SK-N-SH (cell line): ENCODE data around the gene SRSF12. TPM values are rescaled to one million over a fixed set of nuclear protein-coding genes. Genes with fewer than 3 reads are reported as not detected.

ENCODE experiments used
- CTCF ChIA-PET: fragments of 300-600, 350-600 bp; formaldehyde crosslinking; extraction: SDS; loops from one replicate; lab custom pipeline; 2021; lab: Yijun Ruan, JAX
- POLR2A ChIA-PET: fragments of 350-600 bp; sonication (Branson Sonifier 250); formaldehyde crosslinking; extraction: SDS; loops from one replicate; lab custom pipeline; 2020; ENCODE audit warnings: antibody characterized with exemption, inconsistent platforms; lab: Yijun Ruan, JAX
- DNase-seq: peaks from one replicate; pipeline ENCODE4 v3.0.0; 2012
- H2AFZ ChIP-seq: fragments of 200-600 bp; sonication (generic); 2 replicates; pipeline ENCODE4 v1.8.1; 2016; ENCODE audit warnings: antibody characterized with exemption, mild to moderate bottlenecking, low read depth
- H3F3A ChIP-seq: fragments of 200-600 bp; sonication (generic); replicated peaks from 2 replicates; pipeline ENCODE3; 2016; ENCODE audit warnings: antibody characterized with exemption, mild to moderate bottlenecking; ENCODE audit not compliant: insufficient read depth
- H3K27ac ChIP-seq, 2 experiments: fragments of 200-500 bp in 1 of 2; fragments of 200-600 bp in 1 of 2; sonication (Bioruptor generic) in 1 of 2; sonication (generic), shearing (Covaris generic) in 1 of 2; 2 replicates each; pipeline versions ENCODE4 v1.5.1 to v1.6.1; 2014 to 2016; ENCODE audit warnings: low read depth in 2 of 2, inconsistent platforms in 1 of 2, low read length in 1 of 2, mild to moderate bottlenecking in 1 of 2, mixed read lengths in 1 of 2
- H3K27me3 ChIP-seq: fragments of 200-600 bp; sonication (generic), shearing (Covaris generic); 2 replicates; pipeline ENCODE4 v1.6.1; 2016; ENCODE audit warnings: mixed run types; ENCODE audit not compliant: insufficient read depth
- H3K36me3 ChIP-seq, 2 experiments: fragments of 200-500 bp in 1 of 2; fragments of 200-600 bp in 1 of 2; sonication (Bioruptor generic) in 1 of 2; sonication (generic) in 1 of 2; replicated peaks in 1 of 2; 2 replicates each; pipeline versions ENCODE3 to v1.5.1; 2014 to 2016; ENCODE audit warnings: low read length in 1 of 2, mild to moderate bottlenecking in 1 of 2; ENCODE audit not compliant: insufficient read depth in 2 of 2, control insufficient read depth in 1 of 2
- H3K4me1 ChIP-seq, 2 experiments: fragments of 200-500 bp in 1 of 2; fragments of 200-600 bp in 1 of 2; sonication (Bioruptor generic) in 1 of 2; sonication (generic), shearing (Covaris generic) in 1 of 2; 2 replicates each; pipeline versions ENCODE4 v1.5.1 to v1.6.1; 2014 to 2016; ENCODE audit warnings: low read depth in 1 of 2, low read length in 1 of 2, mixed run types in 1 of 2; ENCODE audit not compliant: insufficient read depth in 2 of 2, control insufficient read depth in 1 of 2
- H3K4me2 ChIP-seq: fragments of 200-600 bp; sonication (generic), shearing (Covaris generic); 2 replicates; pipeline ENCODE4 v1.6.1; 2017; ENCODE audit warnings: mixed run types
- H3K4me3 ChIP-seq, 2 experiments: fragments of 200-500 bp in 1 of 2; fragments of 200-600 bp in 1 of 2; sonication (Bioruptor generic) in 1 of 2; sonication (generic), shearing (Covaris generic) in 1 of 2; 2 replicates each; pipeline versions ENCODE4 v1.5.1 to v1.8.1; 2014 to 2016; ENCODE audit warnings: low read depth in 2 of 2, inconsistent platforms in 1 of 2, low read length in 1 of 2, mild to moderate bottlenecking in 1 of 2, mixed read lengths in 1 of 2, moderate library complexity in 1 of 2
- H3K79me2 ChIP-seq: fragments of 200-600 bp; sonication (generic); 2 replicates; pipeline ENCODE4 v1.8.1; 2017; ENCODE audit warnings: mild to moderate bottlenecking; ENCODE audit not compliant: insufficient read depth
- H3K9ac ChIP-seq: fragments of 200-600 bp; sonication (generic); 2 replicates; pipeline ENCODE4 v1.6.1; 2017; ENCODE audit warnings: mixed run types
- H3K9me2 ChIP-seq: fragments of 200-600 bp; sonication (generic); 2 replicates; pipeline ENCODE4 v1.6.1; 2017; ENCODE audit warnings: mixed run types
- H3K9me3 ChIP-seq: fragments of 200-600 bp; sonication (generic); 2 replicates; pipeline ENCODE4 v1.6.1; 2017; ENCODE audit warnings: mixed run types, mild to moderate bottlenecking, moderate library complexity
- H4K20me1 ChIP-seq: fragments of 200-600 bp; sonication (generic); 2 replicates; pipeline ENCODE4 v1.6.1; 2017; ENCODE audit warnings: mild to moderate bottlenecking, mixed run types; ENCODE audit not compliant: insufficient read depth
- CTCF ChIP-seq: fragments of 200-600 bp; sonication (generic); IDR thresholded peaks from 2 replicates; pipeline ENCODE4 v1.6.1; 2017; ENCODE audit warnings: antibody characterized with exemption, mild to moderate bottlenecking, moderate library complexity
- EP300 ChIP-seq, 2 experiments: IDR thresholded peaks; 2 replicates each; pipeline versions ENCODE4 v1.4.0 to v1.6.1; 2012; ENCODE audit warnings: borderline replicate concordance in 1 of 2, low read depth in 1 of 2, low read length in 1 of 2
- EZH2phosphoT487 ChIP-seq: fragments of 200-600 bp; sonication (generic); IDR thresholded peaks from 2 replicates; pipeline ENCODE4 v1.6.1; 2017; ENCODE audit warnings: low read depth, mixed run types, mild to moderate bottlenecking, antibody characterized with exemption, moderate library complexity, borderline replicate concordance
- FOXJ3 ChIP-seq: sonication (generic); formaldehyde crosslinking; IDR thresholded peaks from 2 replicates; pipeline ENCODE4 v1.5.1; 2020; ENCODE audit warnings: mild to moderate bottlenecking, missing genetic modification reagents
- GABPA ChIP-seq: IDR thresholded peaks from 2 replicates; pipeline ENCODE4 v1.4.0; 2012; ENCODE audit warnings: low read depth, mild to moderate bottlenecking
- JUND ChIP-seq: IDR thresholded peaks from 2 replicates; pipeline ENCODE4 v1.4.0; 2012
- MAX ChIP-seq: IDR thresholded peaks from 2 replicates; pipeline ENCODE4 v1.4.0; 2012; ENCODE audit warnings: low read depth
- MXI1 ChIP-seq: IDR thresholded peaks from 2 replicates; pipeline ENCODE4 v1.6.1; 2012; ENCODE audit warnings: mild to moderate bottlenecking, low read depth, low read length, improper control_type of control experiment
- NFIC ChIP-seq: IDR thresholded peaks from 2 replicates; pipeline ENCODE4 v1.4.0; 2012; ENCODE audit warnings: borderline replicate concordance
- PBX3 ChIP-seq: IDR thresholded peaks from 2 replicates; pipeline ENCODE4; 2012
- POLR2AphosphoS5 ChIP-seq: IDR thresholded peaks from 2 replicates; pipeline ENCODE4 v1.6.1; 2012; ENCODE audit warnings: low read depth, low read length
- RCOR1 ChIP-seq: fragments of 150-350 bp; IDR thresholded peaks from 2 replicates; pipeline ENCODE4 v1.6.1; 2017; ENCODE audit warnings: antibody characterized with exemption, low read length
- REST ChIP-seq: IDR thresholded peaks from 2 replicates; pipeline ENCODE4 v1.6.1; 2012; ENCODE audit warnings: mild to moderate bottlenecking, low read depth, low read length, moderate library complexity
- RFX5 ChIP-seq: IDR thresholded peaks from 2 replicates; pipeline ENCODE4 v1.6.1; 2012; ENCODE audit warnings: mild to moderate bottlenecking, improper control_type of control experiment, low read length
- SMC3 ChIP-seq: IDR thresholded peaks from 2 replicates; pipeline ENCODE4 v1.6.1; 2012; ENCODE audit warnings: low read depth, low read length, improper control_type of control experiment
- TCF12 ChIP-seq: IDR thresholded peaks from 2 replicates; pipeline ENCODE4 v1.4.0; 2012
- TEAD4 ChIP-seq: IDR thresholded peaks from 2 replicates; pipeline ENCODE4 v1.4.0; 2012; ENCODE audit warnings: mild to moderate bottlenecking, borderline replicate concordance; ENCODE audit not compliant: insufficient read depth
- ZBTB33 ChIP-seq: IDR thresholded peaks from 2 replicates; pipeline ENCODE4 v1.4.0; 2012; ENCODE audit warnings: low read depth, borderline replicate concordance
- WGBS: methylation state at CpG from one replicate; pipeline ENCODE4 v1.1.6; 2017; ENCODE audit warnings: low lambda C conversion rate; 5-methylcytosine and 5-hydroxymethylcytosine counted together
- polyA plus RNA-seq, 3 experiments: library from polyadenylated mRNA; depleted of rRNA; stranded (reverse); fragments of >200 nt; gene quantifications; 2 replicates each; pipeline ENCODE4 v1.2.3, GENCODE V29; 2012

Gene SRSF12
- polyA plus RNA-seq, 1 of the 3 experiments (the other 2 are of a cell fraction): 1.1 TPM

- Histone ChIP-seq H2AFZ (no peak overlapping the region), H3K36me3 (peaks cover 15 to 49% of the 10 kb centered on the region in 2 experiments), H3K9me2 (no peaks in the 10 kb centered on the region), H3F3A (no peaks in the 10 kb centered on the region), H3K9me3 (no peaks in the 10 kb centered on the region), H3K4me3 (no peak overlapping the region), H3K4me1 (no peaks in the 10 kb centered on the region), H3K79me2 (peaks cover 2% of the 10 kb centered on the region; the same call in 1 of the 2 replicates), H4K20me1 (no peaks in the 10 kb centered on the region), H3K27me3 (no peaks in the 10 kb centered on the region), H3K4me2 (no peak overlapping the region), H3K9ac (no peak overlapping the region), H3K27ac (no peak overlapping the region)
- DNase-seq: no peak
- POLR2A ChIA-PET: no interaction called here
- 96% methylated on average over 4 of the region's 4 CpGs for WGBS
- CTCF ChIA-PET: interaction anchor here (1.4 kb wide), 1 partner anchor 14 kb away, joined by 4 read pairs; no protein-coding TSS in a partner anchor
- TF ChIP-seq TEAD4 (no peak), PBX3 (no peak), FOXJ3 (no peak), JUND (no peak), RFX5 (no peak), ZBTB33 (no peak), POLR2AphosphoS5 (no peak), EZH2phosphoT487 (no peak), MXI1 (no peak), NFIC (no peak), EP300 (IDR thresholded peaks at IDR 0.05; ENCODE audit: borderline replicate concordance in 1 of 2, low read depth in 1 of 2, low read length in 1 of 2) (no peak), SMC3 (no peak), GABPA (no peak), REST (no peak), CTCF (no peak), MAX (no peak), RCOR1 (no peak), TCF12 (no peak)
- TF ChIP-seq, all 33 proteins: peak for 0
Observed at GRCh38 chr6:89160331-89161092, 42.6 kb upstream of the SRSF12 start.
